Kidney (tissue), 14 donors: Measurements from ENCODE around the gene NOL12. TPM values are rescaled to one million over a fixed set of nuclear protein-coding genes. Genes with fewer than 3 reads are reported as not detected.

Source experiments
- DNase-seq, 5 donors: peaks; one replicate each; pipeline ENCODE4 v3.0.0-alpha.2; 2013 to 2020
- FAIRE-seq: peaks from 2 replicates; lab custom pipeline; 2012; peaks lifted over from hg19 to GRCh38; lab: Jason Lieb, UNC
- H3K27ac ChIP-seq, 2 donors: one replicate each; pipeline ENCODE4 v1.7.0; 2013; ENCODE audit warnings: low read depth in 2 of 2, low read length in 2 of 2, inconsistent platforms in 1 of 2
- H3K27me3 ChIP-seq: one replicate; pipeline ENCODE4 v1.7.1; 2013; ENCODE audit warnings: low read length, inconsistent platforms; ENCODE audit not compliant: control insufficient read depth, insufficient read depth
- H3K36me3 ChIP-seq, 3 donors: one replicate each; pipeline versions ENCODE4 v1.7.0 to v1.7.1; 2013; ENCODE audit warnings: low read length in 3 of 3, control low read depth in 1 of 3, inconsistent platforms in 1 of 3; ENCODE audit not compliant: insufficient read depth in 3 of 3, control insufficient read depth in 2 of 3
- H3K4me1 ChIP-seq, 3 donors: one replicate each; pipeline versions ENCODE4 v1.7.0 to v1.7.1; 2013; ENCODE audit warnings: low read length in 3 of 3, inconsistent platforms in 1 of 3, low read depth in 1 of 3; ENCODE audit not compliant: control insufficient read depth in 2 of 3, insufficient read depth in 2 of 3
- H3K4me3 ChIP-seq, 3 donors: one replicate each; pipeline versions ENCODE4 v1.7.0 to v1.8.1; 2013; ENCODE audit warnings: low read length in 3 of 3, control low read depth in 1 of 3, inconsistent platforms in 1 of 3
- H3K9ac ChIP-seq, 3 donors: one replicate each; pipeline versions ENCODE4 v1.7.0 to v1.7.1; 2013; ENCODE audit warnings: low read length in 3 of 3, control low read depth in 1 of 3, inconsistent platforms in 1 of 3
- H3K9me3 ChIP-seq, 3 donors: one replicate each; pipeline versions ENCODE4 v1.7.0 to v1.7.1; 2013; ENCODE audit warnings: low read length in 3 of 3, control low read depth in 1 of 3, inconsistent platforms in 1 of 3; ENCODE audit not compliant: control insufficient read depth in 2 of 3, insufficient read depth in 1 of 3
- intact Hi-C: fragments of 100-400 bp; cut with DNase I; formaldehyde crosslinking; loops from one replicate; pipeline ENCODE4 v1.11.1; 2022
- polyA plus RNA-seq: library from polyadenylated mRNA; stranded (reverse); fragments of 350-450 nt; fragmentation: Illumina TruSeq; extraction: RNeasy Lipid Tissue Mini Kit (QIAGEN cat#74804); gene quantifications from one replicate; pipeline ENCODE4 v1.2.3, GENCODE V29; 2014; ENCODE audit warnings: low read depth, low replicate concordance; ENCODE audit not compliant: insufficient read depth
- total RNA-seq: library from RNA; stranded (reverse); fragmentation: NEBNext Ultra II Directional; extraction: Animal tissue kit (Norgen Biotek cat#: 25700); gene quantifications from one replicate; pipeline ENCODE4 v1.2.1, GENCODE V29; 2021
- TF ChIP-seq, protein P1 (sequence below): IDR thresholded peaks from 3 replicates; pipeline ENCODE4 v1.5.1; 2012; ENCODE audit warnings: mild to moderate bottlenecking, moderate library complexity, borderline replicate concordance; ENCODE audit not compliant: insufficient read depth; ENCODE audit errors: extremely low read depth
- donor health status: control.
- donor health status: control.
- donor health status: control.
- donor health status: control.
- donor health status: control.
- donor health status: DM: yes; HTN: yes; CAD: no.
- donor health status: Normal renal cell carcinoma (clear cell type).

Gene NOL12
- total and polyA plus RNA-seq, 2 donors from 2014 or later = 26.3 to 27.5 TPM

- FAIRE-seq = no peak
- Histone ChIP-seq H3K9ac (no peak overlapping the region), H3K4me3 (no peak overlapping the region), H3K27ac (no peak overlapping the region), H3K4me1 (peaks cover 0 to 14% (median 0%) of the 10 kb centered on the region in 3 donors), H3K27me3 (no peaks in the 10 kb centered on the region), H3K9me3 (no peaks in the 10 kb centered on the region), H3K36me3 (no peaks in the 10 kb centered on the region)
- TF ChIP-seq, protein P1, sequence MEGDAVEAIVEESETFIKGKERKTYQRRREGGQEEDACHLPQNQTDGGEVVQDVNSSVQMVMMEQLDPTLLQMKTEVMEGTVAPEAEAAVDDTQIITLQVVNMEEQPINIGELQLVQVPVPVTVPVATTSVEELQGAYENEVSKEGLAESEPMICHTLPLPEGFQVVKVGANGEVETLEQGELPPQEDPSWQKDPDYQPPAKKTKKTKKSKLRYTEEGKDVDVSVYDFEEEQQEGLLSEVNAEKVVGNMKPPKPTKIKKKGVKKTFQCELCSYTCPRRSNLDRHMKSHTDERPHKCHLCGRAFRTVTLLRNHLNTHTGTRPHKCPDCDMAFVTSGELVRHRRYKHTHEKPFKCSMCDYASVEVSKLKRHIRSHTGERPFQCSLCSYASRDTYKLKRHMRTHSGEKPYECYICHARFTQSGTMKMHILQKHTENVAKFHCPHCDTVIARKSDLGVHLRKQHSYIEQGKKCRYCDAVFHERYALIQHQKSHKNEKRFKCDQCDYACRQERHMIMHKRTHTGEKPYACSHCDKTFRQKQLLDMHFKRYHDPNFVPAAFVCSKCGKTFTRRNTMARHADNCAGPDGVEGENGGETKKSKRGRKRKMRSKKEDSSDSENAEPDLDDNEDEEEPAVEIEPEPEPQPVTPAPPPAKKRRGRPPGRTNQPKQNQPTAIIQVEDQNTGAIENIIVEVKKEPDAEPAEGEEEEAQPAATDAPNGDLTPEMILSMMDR = no peak
- DNase-seq = peak in 1 of 5 donors; percentile 36
- intact Hi-C loops = loop anchor here (5.0 to 10.0 kb wide), 2 partner anchors 41 to 154 kb away; no protein-coding TSS in a partner anchor
Measured at GRCh38 chr22:37640591-37641560, 45.3 kb upstream of the NOL12 start.

GRCh38 chr22:37641561-37641949 lies 44.6 kb upstream of the NOL12 start:
- Histone ChIP-seq H3K9me3 (no peaks in the 10 kb centered on the region), H3K27ac (no peak overlapping the region), H3K9ac (no peak overlapping the region), H3K4me1 (peaks cover 0 to 14% (median 0%) of the 10 kb centered on the region in 3 donors), H3K4me3 (no peak overlapping the region), H3K36me3 (no peaks in the 10 kb centered on the region), H3K27me3 (no peaks in the 10 kb centered on the region)
- intact Hi-C loops = loop anchor here (5.0 to 10.0 kb wide), 2 partner anchors 41 to 153 kb away; no protein-coding TSS in a partner anchor
- TF ChIP-seq, protein P1 = no peak
- FAIRE-seq = no peak
- DNase-seq = no peak

DNA sequence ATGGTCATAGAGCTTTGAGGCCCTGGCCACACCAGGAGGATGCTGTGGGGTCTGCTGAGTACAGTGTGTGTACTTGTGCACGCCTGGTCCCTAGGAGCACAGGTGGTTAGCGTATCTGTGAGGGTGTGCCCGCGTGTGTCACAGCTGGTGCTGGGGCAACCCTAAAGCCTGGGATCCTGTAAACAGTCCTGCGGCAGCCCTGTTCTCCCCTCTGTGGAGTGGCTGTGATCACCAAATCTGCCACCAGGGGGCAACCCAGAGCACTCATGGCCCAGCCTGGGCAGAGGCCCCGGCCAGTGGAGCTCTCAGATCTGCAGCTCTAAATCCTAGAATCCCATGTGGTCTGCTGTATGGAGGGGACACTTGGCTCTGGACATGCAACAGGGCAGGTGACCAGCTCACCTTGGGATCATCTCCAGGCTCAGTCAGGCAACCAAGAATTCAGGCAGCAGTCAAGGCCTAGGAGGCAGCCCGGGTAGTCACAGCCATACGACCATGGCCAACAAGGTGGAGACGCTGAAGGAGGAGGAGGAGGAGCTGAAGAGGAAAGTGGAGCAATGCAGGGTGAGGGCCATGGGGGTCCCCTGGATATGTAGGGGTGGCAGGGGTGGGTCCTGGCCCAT lies 42.8 kb upstream of the NOL12 start:
- Histone ChIP-seq H3K9ac (no peak overlapping the region), H3K36me3 (no peaks in the 10 kb centered on the region), H3K4me3 (no peak overlapping the region), H3K4me1 (peaks cover 0 to 14% (median 0%) of the 10 kb centered on the region in 3 donors), H3K27ac (no peak overlapping the region), H3K27me3 (no peaks in the 10 kb centered on the region), H3K9me3 (no peaks in the 10 kb centered on the region)
- intact Hi-C loops = loop anchor here (5.0 to 10.0 kb wide), 2 partner anchors 39 to 151 kb away; no protein-coding TSS in a partner anchor
- no peak for FAIRE-seq
- TF ChIP-seq, protein P1 = peak; percentile 90
- DNase-seq = peak; percentile 85 to 93 (median 88)
